ENCODE results near the gene RNF150.

DNA sequence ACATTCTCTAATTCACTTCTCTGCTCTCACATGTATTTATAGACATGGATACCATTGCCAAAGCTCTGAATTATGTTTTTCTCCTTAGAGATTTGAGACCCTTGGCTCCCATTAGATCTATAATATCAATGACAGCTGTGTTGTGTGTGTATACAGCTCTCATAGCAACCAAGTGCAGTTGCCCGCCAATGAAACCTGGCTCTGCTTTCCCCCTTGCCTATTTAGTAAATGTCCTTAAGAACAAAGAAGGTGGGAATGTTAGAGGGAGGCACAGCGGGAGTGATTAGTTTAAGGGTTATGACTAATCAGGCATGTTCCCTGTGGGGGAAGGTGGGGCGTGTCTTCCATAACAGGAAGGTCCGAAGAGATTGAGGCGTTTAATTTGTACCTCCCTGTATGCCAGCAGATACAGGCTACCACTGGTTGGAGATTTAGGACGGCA, 276.6 kb downstream of the RNF150 start:
- TF ChIP-seq, protein P1, sequence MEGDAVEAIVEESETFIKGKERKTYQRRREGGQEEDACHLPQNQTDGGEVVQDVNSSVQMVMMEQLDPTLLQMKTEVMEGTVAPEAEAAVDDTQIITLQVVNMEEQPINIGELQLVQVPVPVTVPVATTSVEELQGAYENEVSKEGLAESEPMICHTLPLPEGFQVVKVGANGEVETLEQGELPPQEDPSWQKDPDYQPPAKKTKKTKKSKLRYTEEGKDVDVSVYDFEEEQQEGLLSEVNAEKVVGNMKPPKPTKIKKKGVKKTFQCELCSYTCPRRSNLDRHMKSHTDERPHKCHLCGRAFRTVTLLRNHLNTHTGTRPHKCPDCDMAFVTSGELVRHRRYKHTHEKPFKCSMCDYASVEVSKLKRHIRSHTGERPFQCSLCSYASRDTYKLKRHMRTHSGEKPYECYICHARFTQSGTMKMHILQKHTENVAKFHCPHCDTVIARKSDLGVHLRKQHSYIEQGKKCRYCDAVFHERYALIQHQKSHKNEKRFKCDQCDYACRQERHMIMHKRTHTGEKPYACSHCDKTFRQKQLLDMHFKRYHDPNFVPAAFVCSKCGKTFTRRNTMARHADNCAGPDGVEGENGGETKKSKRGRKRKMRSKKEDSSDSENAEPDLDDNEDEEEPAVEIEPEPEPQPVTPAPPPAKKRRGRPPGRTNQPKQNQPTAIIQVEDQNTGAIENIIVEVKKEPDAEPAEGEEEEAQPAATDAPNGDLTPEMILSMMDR (tag by site-specific recombination; IDR thresholded peaks at IDR 0.05): no peak
- TF ChIP-seq TCF7L2 (IDR thresholded peaks at IDR 0.05; ENCODE audit: borderline replicate concordance, low read depth, low read length): no peak
- no peak for TF ChIP-seq ZNF132 (tag by site-specific recombination; IDR thresholded peaks at IDR 0.05; ENCODE audit: borderline replicate concordance)
- TF ChIP-seq, protein P2, sequence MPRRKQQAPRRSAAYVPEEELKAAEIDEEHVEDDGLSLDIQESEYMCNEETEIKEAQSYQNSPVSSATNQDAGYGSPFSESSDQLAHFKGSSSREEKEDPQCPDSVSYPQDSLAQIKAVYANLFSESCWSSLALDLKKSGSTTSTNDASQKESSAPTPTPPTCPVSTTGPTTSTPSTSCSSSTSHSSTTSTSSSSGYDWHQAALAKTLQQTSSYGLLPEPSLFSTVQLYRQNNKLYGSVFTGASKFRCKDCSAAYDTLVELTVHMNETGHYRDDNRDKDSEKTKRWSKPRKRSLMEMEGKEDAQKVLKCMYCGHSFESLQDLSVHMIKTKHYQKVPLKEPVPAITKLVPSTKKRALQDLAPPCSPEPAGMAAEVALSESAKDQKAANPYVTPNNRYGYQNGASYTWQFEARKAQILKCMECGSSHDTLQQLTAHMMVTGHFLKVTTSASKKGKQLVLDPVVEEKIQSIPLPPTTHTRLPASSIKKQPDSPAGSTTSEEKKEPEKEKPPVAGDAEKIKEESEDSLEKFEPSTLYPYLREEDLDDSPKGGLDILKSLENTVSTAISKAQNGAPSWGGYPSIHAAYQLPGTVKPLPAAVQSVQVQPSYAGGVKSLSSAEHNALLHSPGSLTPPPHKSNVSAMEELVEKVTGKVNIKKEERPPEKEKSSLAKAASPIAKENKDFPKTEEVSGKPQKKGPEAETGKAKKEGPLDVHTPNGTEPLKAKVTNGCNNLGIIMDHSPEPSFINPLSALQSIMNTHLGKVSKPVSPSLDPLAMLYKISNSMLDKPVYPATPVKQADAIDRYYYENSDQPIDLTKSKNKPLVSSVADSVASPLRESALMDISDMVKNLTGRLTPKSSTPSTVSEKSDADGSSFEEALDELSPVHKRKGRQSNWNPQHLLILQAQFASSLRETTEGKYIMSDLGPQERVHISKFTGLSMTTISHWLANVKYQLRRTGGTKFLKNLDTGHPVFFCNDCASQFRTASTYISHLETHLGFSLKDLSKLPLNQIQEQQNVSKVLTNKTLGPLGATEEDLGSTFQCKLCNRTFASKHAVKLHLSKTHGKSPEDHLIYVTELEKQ (tag by site-specific recombination; IDR thresholded peaks at IDR 0.05; ENCODE audit: borderline replicate concordance): no peak
